GM19099 (cell line): Measurements from ENCODE around the gene PWWP3B.

ENCODE experiments used
- POLR2A ChIP-seq: IDR thresholded peaks from 3 replicates; pipeline ENCODE4 v1.6.1; 2011; ENCODE audit warnings: low read depth; ENCODE audit not compliant: insufficient read length; ENCODE audit errors: extremely low read depth

Gene PWWP3B

DNA sequence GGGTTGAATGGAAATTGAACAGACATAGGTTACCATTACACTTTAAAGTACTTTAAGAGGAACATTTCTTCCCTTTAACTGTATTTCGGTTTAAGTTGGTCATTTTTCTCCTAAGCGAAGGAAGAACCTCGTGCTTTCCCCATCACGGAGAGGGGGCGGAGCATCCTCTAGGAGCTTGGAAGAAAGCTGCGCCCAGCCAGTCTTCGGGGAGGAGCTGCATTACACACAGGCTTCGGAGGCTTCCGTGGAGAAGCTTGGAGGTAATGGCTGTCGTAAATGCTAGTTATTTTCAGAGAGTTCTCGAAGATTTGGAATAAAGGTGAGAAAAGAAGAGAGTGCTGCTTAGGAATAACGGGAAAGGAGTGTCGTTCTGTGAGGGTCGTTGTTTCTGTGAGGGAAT is at the start of gene PWWP3B:
Gene PWWP3B (plus strand): TSS at position 199 of the 400 bp plus-strand sequence. CDS start 37,128 bp downstream, outside the sequence.
- no peak for TF ChIP-seq POLR2A

DNA sequence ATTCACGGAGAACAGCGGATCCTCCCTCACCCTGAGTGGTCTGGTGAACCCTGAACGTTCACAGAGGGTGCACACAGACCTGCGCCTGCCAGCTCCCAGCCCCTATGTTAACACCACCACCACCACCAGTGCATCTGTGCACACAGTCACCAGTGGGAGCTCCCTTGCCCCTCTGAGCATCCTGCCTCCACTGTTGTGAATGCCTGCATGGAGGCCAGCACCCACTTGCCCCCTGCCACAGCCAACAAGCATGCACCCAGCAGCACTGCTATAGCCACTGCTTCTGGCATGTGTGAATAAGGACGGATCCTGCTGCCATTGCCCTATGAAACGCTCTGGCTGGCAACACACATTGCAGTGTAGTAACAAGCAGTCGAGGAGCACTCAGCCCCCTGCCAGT is 29.1 kb upstream of the PWWP3B start:
- TF ChIP-seq POLR2A = no peak

DNA sequence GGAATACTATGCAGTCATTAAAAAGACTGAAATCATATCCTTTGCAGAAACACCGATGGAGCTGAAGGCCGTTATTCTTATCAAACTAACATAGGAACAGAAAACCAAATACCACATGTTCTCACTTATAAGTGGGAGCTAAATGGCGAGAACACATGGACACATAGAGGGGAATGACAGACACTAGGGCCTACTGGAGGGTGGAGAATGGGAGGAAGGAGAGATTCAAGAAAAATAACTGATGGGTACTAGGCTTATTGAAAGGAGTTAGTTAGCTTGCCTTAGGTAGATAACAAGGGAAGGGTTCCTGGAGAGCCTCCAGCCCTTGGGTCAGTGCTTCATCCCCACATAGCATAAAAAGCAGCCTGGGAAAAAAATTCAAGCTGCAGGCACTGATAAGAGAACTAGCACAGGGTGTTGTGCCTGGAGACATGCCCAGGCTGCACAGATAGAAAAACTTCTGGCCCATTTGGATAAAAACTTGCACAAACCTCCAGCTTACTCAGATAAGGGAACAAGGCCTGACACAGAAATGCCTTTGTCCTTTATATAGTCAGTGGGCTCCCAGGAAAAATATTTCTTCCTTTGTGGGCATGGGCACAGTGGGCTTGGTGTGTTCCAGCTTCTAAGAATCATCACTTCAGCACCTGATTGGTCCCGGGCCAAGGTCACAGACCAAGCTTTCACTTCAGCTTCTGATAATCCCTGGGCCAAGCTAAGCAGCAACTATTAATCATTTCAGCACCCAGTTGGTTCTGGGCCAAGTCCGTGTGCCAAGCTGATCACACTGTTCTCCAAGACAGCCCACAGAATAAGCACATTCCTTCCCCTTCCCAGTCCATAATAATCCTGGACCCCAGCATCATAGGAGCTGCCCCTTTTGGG is 23.1 kb upstream of the PWWP3B start:
- no peak for TF ChIP-seq POLR2A

DNA sequence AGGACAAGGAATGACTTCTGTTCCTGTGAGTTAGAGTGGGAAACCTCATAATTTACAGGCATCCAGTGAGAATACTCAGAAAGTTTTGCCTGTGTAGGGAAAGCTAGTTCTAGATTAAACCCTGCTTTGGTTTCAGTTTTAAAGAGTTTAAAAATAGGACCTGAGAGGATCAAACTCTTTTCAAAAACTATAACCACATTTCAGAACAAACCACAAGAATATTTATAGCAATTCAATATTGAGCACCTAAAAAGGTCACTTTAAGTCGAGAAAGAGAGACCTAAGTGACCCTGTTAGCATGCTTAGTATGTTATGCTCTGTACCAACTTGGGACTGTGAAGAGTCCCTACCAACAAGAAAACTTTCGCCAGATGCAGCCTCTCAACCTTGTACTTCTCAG is 17.4 kb upstream of the PWWP3B start:
- no peak for TF ChIP-seq POLR2A

DNA sequence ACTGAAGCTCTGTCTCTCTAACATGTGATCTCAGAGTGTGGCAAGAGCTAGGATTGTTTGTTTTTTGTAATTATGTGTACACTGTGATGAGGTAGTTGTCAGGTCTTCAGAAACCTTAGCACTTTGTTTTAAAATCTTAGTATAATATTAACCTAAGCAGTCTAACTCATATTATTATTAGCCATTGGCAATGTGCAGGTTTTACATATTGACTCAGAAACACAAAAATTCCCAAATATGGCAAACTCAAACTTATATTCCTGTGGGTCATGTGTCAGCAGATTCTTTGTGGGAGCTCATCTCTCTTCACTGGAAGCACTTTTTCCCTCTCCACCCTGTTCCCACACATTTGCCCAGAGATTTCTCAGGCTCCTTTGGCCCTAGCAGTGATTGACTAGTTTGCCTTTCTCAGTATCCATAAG is 8.2 kb upstream of the PWWP3B start:
- no peak for TF ChIP-seq POLR2A

DNA sequence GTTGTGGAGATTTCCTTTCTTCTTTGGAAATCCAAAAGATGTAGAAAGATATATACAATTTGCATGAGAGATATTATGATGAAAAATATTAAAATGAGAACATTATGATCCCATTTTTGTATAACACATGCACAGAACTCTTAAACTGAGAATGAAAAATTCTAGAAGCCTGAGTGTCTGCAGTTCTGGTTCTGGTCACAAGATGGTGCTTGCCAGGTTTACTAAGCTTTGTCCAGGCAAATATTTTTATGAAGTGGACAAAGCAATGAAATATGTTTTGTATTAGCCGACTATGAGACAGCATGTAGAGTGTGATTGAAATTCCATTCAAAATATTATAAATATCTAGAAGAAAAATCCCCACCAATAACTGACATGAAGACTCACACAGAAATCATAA is 2.2 kb downstream of the PWWP3B start:
- TF ChIP-seq POLR2A = no peak

DNA sequence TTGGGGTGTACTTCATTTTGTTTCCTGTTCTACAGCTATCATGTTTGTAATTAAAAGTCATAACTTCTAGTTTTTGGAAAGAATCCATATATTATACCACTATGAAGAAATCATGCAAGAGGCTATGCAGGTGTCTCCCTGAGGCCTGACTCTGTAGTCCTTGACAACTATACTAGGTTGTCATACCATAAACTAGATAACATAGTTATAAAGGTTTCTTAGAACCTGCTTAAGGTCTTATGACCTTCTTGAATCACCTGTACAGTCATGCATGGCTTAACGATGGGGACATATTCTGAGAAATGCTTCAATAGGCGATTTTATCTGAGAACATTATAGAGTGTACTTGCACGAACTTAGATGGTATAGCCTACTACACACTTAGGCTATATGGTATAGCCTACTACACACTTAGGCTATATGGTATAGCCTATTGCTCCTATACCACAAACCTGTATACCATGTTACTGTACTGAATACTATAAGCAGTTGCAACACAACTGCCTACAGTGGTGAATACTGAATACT is 3.3 kb downstream of the PWWP3B start:
- TF ChIP-seq POLR2A = no peak

DNA sequence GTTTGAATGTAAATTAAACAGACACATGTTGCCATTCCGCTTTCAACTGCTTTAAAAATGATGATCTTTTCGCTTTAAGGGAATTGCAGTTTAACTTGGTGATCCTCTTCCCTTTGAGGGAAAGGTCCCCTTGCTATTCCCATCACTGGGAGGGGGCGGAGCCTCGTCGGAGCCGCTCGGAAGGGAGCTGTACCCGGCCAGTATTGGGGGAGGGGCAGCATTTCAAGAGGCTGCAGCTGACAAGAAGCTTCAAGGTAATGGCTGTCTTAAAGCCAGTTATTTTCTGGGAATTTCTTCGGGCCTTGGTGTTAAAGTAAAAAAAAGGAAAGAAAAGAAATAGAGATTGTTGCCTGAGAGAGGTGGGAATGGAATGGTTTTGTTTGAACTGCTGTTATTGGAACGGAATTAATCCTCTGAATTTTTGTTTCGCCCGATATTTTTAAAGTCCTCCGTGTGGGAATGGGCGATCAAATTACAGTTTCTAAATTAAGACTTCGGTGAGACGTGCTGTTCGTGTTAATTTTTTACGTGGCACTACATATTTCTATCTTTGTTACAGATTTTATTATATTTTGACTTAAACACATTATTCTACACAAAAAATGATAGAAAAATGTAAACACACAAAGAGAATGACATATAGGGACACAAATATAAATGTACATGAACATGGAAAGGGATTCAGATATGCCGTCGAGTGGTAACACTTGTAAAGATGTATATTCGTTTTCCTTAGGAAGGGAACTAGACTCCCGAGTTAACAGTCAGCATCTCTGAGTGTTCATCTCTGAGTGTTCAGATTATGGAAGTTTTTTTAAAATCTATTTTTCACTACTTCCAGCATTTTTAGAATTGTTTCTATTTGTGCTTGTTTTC is 9.2 kb downstream of the PWWP3B start:
- no peak for TF ChIP-seq POLR2A

DNA sequence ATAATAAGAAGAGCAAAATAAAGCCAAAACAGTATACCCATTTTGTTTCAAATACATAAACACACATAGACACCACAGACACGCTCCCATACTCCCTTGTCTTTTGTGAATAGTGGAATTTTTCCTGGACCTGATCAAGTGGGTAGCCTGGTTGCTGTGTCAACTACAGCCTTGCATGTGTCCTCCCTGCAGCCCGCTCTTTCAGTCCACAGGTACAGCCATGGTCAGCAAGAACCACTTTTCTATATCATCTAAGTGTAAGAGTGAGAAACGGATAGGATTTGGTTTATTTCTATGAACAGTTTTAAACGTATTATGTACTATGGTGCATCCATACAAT is 9.8 kb downstream of the PWWP3B start:
- TF ChIP-seq POLR2A = no peak

DNA sequence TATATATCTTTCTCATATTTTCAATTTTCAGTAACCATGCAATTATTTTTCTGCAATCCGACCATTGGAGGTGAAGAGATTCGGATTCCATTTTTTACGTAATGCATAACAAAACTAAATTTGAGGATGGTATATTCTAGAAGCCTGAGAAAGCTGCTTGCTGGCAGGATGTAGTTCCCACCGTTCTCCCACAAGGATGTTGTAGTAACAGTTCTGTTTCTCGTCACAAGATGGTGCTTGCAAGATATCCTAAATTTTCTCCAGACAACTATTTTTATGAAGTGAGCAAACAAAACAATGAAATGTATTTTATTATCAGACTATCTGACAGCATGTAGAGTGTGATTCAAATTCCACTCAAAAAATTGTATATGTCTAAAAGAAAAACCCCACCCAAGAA is 10.7 kb downstream of the PWWP3B start:
- TF ChIP-seq POLR2A = no peak

DNA sequence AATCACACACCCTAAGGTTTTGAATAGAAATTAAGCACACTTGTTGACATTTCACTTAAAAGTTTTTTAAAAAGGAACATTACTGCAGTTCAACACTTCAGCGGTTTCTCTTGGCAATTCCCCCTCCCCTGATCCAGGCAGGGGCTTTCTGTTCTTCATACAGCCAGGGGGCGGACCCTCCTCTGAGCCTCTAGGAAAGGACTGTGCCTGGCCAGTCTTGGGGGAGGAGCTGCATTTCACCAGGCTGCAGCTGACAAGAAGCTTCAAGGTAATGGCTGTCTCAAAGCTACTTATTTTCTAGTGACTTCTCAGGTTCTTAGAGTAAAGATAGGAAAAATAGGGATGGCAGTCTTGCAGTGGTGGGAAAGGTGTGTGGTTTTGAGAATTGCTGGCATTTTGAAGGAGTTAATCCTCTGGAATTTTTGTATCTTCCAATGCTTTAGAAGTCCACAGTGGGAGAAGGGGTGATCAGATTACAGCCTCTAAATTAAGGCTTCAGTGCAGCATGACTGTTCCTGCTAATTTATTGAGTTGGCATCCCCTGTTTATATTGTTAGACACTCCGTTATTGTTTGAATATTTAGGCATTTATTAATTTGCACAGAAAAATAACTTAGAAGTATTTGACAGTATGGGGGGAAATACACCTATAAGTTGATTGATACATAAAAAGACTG is 33.5 kb downstream of the PWWP3B start:
- no peak for TF ChIP-seq POLR2A

DNA sequence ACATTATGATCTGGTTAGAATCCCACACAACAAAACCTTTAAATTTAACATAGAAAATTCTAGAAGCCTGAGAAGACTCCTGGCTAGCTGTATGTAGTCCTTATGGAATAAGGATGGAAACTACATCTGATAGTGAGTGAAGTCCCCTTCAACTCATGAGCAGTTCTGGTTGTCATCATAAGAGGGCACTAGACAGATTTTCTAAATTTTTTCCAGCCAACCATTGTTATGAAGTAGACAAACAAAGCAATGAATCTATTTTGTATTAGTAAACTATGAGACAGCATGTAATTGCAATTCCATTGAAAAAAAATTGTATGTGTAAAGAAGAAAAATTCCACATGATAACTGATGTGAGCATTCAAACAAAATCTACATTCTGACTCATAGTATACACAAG is 35.2 kb downstream of the PWWP3B start:
- TF ChIP-seq POLR2A = no peak

DNA sequence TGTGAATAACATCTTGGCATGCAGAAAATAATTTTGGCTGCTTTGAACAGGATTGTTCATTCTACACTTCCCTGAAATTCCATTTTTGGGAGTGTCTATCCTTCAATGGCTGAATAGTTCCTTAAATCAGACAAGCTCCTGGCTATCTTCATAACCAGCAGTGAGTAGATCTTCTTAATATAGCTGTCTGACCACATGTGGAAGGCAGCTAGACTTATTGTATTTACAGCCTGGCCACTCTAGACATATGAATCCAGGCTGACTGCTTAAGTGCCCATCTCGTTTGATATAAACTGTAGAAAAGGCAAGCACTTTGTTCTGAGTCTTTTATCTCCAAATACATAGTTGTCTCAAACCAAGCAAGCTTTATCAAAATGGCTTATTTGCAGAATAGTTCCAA is 40.0 kb downstream of the PWWP3B start:
- TF ChIP-seq POLR2A = no peak
